Activated CD8-positive, alpha-beta T cell treated with anti-CD3 and anti-CD28 coated beads for 36 hours (primary cell): Measurements from ENCODE around the gene ATP2A1. TPM values are rescaled to one million over a fixed set of nuclear protein-coding genes. Genes with fewer than 3 reads are reported as not detected.

Source experiments
- ATAC-seq: fragments of 200-7000 bp; cut with Tn5 transposase; one replicate; pipeline ENCODE4 v1.10.0; 2021; ENCODE audit warnings: mild to moderate bottlenecking, moderate library complexity
- CTCF ChIA-PET: fragments of 350-600 bp; sonication (Branson Sonifier 250); formaldehyde crosslinking; loops from one replicate; lab custom pipeline; 2021; ENCODE audit warnings: antibody characterized with exemption; lab: Charles Lee
- POLR2A ChIA-PET: fragments of 350-600 bp; sonication (Branson Sonifier 250); formaldehyde crosslinking; loops from one replicate; lab custom pipeline; 2021; ENCODE audit warnings: antibody characterized with exemption; lab: Charles Lee
- DNase-seq: peaks from one replicate; pipeline ENCODE4 v3.0.0-alpha.2; 2020
- H3K27ac Mint-ChIP-seq: one replicate; pipeline ENCODE4 v1.8.0; 2021; ENCODE audit warnings: mild to moderate bottlenecking, mixed read lengths
- H3K27me3 Mint-ChIP-seq: one replicate; pipeline ENCODE4 v1.8.0; 2021; ENCODE audit warnings: mixed read lengths
- H3K36me3 Mint-ChIP-seq: one replicate; pipeline ENCODE4 v1.8.0; 2021; ENCODE audit warnings: low read depth, mixed read lengths
- H3K4me1 Mint-ChIP-seq: one replicate; pipeline ENCODE4 v1.8.0; 2021; ENCODE audit warnings: low read depth, mixed read lengths
- H3K4me3 Mint-ChIP-seq: one replicate; pipeline ENCODE4 v1.8.0; 2021; ENCODE audit warnings: mild to moderate bottlenecking, moderate library complexity, mixed read lengths
- H3K9me3 Mint-ChIP-seq: one replicate; pipeline ENCODE4 v1.8.0; 2021; ENCODE audit warnings: mixed read lengths
- intact Hi-C: fragments of 100-400 bp; cut with micrococcal nuclease; formaldehyde crosslinking; loops from one replicate; pipeline ENCODE4 v1.10.0; 2022
- total RNA-seq, 2 experiments: library from RNA; stranded (reverse); gene quantifications; one replicate each; pipeline ENCODE4 v1.2.3, GENCODE V29; 2021
- TF ChIP-seq, protein P1 (sequence below): fragments of 200-600 bp; IDR thresholded peaks from one replicate; pipeline ENCODE4 v1.8.0; 2022; ENCODE audit warnings: antibody characterized with exemption, mild to moderate bottlenecking

Gene ATP2A1
- 1 to 10 TPM; 2.1 to 2.5 TPM for total RNA-seq

DNA sequence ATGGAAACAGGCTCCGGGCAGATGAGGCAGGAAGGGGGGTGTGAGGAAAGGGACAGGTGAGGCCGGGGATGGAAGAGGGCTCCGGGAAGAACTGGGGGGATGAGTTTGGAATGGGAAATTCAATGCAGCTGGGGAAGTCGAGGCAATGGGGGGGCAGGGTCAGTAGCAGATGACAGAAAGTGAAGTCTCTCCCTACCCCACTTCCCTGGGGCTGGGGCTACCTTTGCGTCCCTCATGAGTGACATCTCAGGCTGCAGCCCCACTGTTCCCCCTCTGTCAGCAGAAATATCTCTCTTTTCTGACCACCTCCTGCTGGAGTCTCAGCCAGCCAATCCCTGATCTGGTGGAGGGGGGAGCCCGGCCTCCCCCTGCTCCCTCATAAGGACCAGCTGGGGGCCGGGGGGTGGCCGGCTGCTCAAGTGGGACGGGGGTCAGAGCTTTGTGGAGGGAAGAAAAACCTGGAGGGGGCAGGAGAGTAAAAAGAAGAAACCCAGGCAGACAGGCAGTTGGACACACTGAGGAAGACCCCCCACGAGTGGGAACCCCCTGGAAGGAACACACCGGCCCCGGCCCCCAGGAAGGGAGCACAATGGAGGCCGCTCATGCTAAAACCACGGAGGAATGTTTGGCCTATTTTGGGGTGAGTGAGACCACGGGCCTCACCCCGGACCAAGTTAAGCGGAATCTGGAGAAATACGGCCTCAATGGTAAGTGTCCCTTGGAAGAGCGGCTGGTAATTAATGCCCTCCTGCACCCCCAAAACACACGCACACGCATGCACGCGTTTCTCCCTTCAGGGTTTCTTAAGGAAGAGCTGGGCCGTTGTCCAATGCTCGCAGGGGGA, at the start of gene ATP2A1:
TSS of gene ATP2A1 (plus strand) at position 406 of the 844 bp plus-strand sequence. CDS start at position 590, 184 bp downstream.
- CTCF ChIA-PET = interaction anchor here (1.1 to 2.3 kb wide), 3 partner anchors 8 to 67 kb away, joined by 3 to 29 read pairs (median 6); no protein-coding TSS in a partner anchor
- Mint-ChIP-seq H3K36me3 (peaks cover 3% of the 10 kb centered on the region), H3K4me1 (peaks cover 18% of the 10 kb centered on the region), H3K4me3 (peak within 1 kb of the TSS; percentile 90), H3K9me3 (no peaks in the 10 kb centered on the region), H3K27me3 (peaks cover 8% of the 10 kb centered on the region), H3K27ac (peak within 1 kb of the TSS; percentile 79)
- intact Hi-C loops = no loop called here
- TF ChIP-seq, protein P1, sequence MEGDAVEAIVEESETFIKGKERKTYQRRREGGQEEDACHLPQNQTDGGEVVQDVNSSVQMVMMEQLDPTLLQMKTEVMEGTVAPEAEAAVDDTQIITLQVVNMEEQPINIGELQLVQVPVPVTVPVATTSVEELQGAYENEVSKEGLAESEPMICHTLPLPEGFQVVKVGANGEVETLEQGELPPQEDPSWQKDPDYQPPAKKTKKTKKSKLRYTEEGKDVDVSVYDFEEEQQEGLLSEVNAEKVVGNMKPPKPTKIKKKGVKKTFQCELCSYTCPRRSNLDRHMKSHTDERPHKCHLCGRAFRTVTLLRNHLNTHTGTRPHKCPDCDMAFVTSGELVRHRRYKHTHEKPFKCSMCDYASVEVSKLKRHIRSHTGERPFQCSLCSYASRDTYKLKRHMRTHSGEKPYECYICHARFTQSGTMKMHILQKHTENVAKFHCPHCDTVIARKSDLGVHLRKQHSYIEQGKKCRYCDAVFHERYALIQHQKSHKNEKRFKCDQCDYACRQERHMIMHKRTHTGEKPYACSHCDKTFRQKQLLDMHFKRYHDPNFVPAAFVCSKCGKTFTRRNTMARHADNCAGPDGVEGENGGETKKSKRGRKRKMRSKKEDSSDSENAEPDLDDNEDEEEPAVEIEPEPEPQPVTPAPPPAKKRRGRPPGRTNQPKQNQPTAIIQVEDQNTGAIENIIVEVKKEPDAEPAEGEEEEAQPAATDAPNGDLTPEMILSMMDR = no peak
- POLR2A ChIA-PET = interaction anchor here (1.2 to 4.2 kb wide), 3 partner anchors 14 to 55 kb away, joined by 3 to 40 read pairs (median 8); partner anchors contain the start of genes ATXN2L and SH2B1
- ATAC-seq = no peak
- DNase-seq = no peak

DNA sequence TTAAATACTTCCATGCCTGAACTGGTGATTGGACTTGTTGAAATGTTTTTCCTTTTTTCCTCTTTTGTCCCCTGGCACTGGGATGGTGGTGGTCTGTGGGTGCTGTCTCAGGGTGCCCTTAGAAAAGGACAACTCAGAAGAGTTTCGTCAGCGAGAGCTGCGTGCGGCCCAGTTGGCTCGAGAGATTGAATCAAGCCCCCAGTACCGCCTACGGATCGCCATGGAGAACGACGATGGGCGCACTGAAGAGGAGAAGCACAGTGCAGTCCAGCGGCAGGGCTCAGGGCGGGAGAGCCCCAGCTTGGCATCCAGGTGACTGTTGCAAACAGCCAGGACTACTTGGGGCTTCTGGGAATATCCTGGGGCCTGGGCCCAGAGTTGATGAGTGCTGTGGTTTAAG, 48.5 kb upstream of the ATP2A1 start:
- H3K4me1 Mint-ChIP-seq = peaks cover 46% of the 10 kb centered on the region
- ChIA-PET POLR2A (interaction anchor here (1.7 to 20.4 kb wide), 2 partner anchors 12 to 123 kb away, joined by 4 to 485 read pairs; partner anchors contain the start of gene TUFM), CTCF (interaction anchor here (1.3 kb wide), 1 partner anchor 115 kb away, joined by 4 read pairs; no protein-coding TSS in a partner anchor)
- no peaks in the 10 kb centered on the region for H3K9me3 Mint-ChIP-seq
- intact Hi-C loops = no loop called here
- H3K36me3 Mint-ChIP-seq = peaks cover 87% of the 10 kb centered on the region
- H3K4me3 Mint-ChIP-seq = no peak overlapping the region
- no peaks in the 10 kb centered on the region for H3K27me3 Mint-ChIP-seq
- H3K27ac Mint-ChIP-seq = peak overlapping the region; percentile 55
- TF ChIP-seq, protein P1 = no peak
- ATAC-seq = no peak
- no peak for DNase-seq

GRCh38 chr16:28830531-28830930, 47.8 kb upstream of the ATP2A1 start:
- no peak for DNase-seq
- TF ChIP-seq, protein P1 = no peak
- Mint-ChIP-seq H3K36me3 (peaks cover 87% of the 10 kb centered on the region), H3K4me1 (peaks cover 38% of the 10 kb centered on the region), H3K27ac (no peak overlapping the region), H3K27me3 (no peaks in the 10 kb centered on the region), H3K4me3 (no peak overlapping the region), H3K9me3 (no peaks in the 10 kb centered on the region)
- CTCF ChIA-PET = interaction anchor here (1.7 kb wide), 1 partner anchor 16 kb away, joined by 5 read pairs; the partner anchor contains the start of gene TUFM
- POLR2A ChIA-PET = interaction anchor here (1.7 to 20.4 kb wide), 2 partner anchors 11 to 122 kb away, joined by 4 to 485 read pairs; partner anchors contain the start of gene TUFM
- ATAC-seq = no peak
- intact Hi-C loops = no loop called here

- intact Hi-C loops = no loop called here
- ATAC-seq = no peak
- ChIA-PET POLR2A (interaction anchor here (0.9 to 20.4 kb wide), 3 partner anchors 6 to 22 kb away, joined by 3 to 485 read pairs (median 485); partner anchors contain the start of genes ATXN2L and TUFM), CTCF (no interaction called here)
- Mint-ChIP-seq H3K27ac (no peak overlapping the region), H3K36me3 (peaks cover 77% of the 10 kb centered on the region), H3K9me3 (no peaks in the 10 kb centered on the region), H3K4me1 (peaks cover 15% of the 10 kb centered on the region), H3K27me3 (no peaks in the 10 kb centered on the region), H3K4me3 (no peak overlapping the region)
- TF ChIP-seq, protein P1 = no peak
- DNase-seq = no peak
Measured at GRCh38 chr16:28834349-28834748, 43.9 kb upstream of the ATP2A1 start.
